Skin epidermis (tissue), 12 donors: Measurements from ENCODE around the gene DLX3.

ENCODE experiments used
- H3K27ac ChIP-seq, 21 experiments: fragments of 200-600 bp; sonication (generic) in 11 of 21; one replicate each; pipeline ENCODE4 v1.5.0; 2020; ENCODE audit warnings: mild to moderate bottlenecking in 3 of 21, inconsistent platforms in 2 of 21, moderate library complexity in 2 of 21
- H3K4me3 ChIP-seq, 7 experiments: fragments of 200-600 bp; sonication (generic) in 2 of 7; one replicate each; pipeline ENCODE4 v1.5.0; 2020; ENCODE audit warnings: inconsistent platforms in 2 of 7, mild to moderate bottlenecking in 2 of 7, moderate library complexity in 1 of 7

The DLX3 gene

DNA sequence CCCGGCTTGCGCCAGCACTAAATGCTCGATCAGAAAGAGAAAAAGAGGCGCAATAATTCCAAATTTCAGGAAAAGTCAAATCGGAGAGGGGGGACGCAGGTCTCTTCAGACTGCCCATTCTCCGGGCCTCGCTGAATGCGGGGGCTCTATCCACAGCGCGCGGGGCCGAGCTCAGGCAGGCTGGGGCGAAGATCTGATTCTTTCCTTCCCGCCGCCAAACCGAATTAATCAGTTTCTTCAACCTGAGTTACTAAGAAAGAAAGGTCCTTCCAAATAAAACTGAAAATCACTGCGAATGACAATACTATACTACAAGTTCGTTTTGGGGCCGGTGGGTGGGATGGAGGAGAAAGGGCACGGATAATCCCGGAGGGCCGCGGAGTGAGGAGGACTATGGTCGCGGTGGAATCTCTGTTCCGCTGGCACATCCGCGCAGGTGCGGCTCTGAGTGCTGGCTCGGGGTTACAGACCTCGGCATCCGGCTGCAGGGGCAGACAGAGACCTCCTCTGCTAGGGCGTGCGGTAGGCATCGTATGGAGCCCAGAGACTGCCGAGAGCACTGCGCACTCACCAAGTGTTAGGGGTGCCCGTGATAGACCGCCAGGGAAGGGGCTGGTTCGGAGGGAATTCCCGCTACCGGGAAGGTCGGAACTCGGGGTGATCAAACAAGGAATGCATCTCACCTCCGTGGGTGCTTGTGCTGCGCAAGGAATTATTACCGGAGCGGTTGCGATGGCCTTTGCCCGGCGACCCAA is 30.1 kb downstream of the DLX3 start:
- Histone ChIP-seq H3K27ac (no peak overlapping the region), H3K4me3 (no peak overlapping the region)

DNA sequence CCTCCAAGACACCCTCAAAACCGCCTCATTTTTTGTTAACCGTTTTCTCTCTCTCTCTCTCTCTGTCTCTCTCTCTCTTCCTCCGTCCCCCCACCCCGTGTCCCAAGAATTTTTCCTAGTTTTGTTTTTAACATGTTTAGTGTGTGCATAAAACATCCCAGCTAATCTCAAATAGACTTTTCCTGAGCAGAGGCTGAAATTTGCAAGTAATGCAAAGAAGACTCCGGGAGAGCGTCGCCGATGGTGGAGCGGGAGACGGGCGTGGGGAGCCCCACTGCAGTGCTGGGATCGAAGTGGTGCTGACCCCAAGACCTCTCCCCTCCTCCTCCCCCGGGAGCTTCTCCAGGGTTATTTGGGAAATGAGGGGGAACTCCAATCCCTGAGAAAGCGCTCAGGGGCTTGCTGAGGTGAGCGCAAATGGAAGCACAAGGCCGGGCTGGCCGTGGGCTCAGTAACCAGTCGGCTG is 30.7 kb downstream of the DLX3 start:
- Histone ChIP-seq H3K4me3 (no peak overlapping the region), H3K27ac (no peak overlapping the region)

DNA sequence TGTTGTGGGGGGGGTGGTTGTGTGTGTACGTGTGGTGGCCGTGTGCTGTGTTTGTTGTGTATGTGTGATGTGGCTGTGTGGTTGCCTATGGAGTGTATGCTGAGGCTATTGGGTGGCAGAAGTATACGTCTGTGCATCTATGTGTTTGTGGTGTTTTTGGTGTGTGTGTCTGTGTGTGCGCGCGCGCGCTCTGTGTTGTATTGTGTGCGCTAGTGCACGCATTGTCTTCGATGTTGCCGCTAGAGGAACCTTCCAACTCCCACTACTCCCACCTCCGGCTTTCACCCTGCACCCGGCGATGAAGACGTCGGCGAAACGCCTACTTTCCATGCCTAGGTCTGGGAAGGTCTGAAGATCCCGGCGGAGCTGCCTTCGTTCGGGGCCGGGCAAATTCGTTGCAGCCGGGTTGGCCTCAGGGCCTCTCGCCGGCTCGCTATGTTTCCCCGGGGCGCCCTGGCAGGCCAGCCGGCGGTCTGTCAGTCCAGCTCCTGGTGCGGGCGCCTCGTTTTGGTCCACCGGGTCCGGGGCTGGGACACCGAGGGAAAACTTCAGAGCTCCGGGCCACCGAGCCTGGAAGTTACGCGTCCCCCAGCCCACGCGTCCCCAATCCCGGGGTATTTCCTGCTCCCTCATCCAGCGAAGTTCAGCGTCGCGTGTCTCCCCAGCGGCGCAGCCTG is 31.3 kb downstream of the DLX3 start:
- Histone ChIP-seq H3K27ac (no peak overlapping the region), H3K4me3 (no peak overlapping the region)

DNA sequence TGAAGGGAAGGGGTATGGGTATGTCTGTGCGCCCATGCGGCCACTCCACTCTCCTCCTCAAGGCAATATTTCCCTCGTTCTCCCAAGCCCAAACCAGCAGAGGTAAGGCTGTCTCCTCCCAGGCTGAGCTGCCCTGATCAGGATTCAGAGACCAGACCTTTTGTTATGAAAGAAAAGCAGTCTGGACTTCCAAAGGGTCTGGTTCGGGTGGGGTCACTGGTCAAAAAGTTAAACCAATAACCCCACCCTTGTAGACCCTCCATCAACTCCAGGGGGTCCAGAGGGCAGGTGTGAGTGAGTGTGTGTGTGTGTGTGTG is 31.8 kb downstream of the DLX3 start:
- Histone ChIP-seq H3K27ac (no peak overlapping the region), H3K4me3 (no peak overlapping the region)

DNA sequence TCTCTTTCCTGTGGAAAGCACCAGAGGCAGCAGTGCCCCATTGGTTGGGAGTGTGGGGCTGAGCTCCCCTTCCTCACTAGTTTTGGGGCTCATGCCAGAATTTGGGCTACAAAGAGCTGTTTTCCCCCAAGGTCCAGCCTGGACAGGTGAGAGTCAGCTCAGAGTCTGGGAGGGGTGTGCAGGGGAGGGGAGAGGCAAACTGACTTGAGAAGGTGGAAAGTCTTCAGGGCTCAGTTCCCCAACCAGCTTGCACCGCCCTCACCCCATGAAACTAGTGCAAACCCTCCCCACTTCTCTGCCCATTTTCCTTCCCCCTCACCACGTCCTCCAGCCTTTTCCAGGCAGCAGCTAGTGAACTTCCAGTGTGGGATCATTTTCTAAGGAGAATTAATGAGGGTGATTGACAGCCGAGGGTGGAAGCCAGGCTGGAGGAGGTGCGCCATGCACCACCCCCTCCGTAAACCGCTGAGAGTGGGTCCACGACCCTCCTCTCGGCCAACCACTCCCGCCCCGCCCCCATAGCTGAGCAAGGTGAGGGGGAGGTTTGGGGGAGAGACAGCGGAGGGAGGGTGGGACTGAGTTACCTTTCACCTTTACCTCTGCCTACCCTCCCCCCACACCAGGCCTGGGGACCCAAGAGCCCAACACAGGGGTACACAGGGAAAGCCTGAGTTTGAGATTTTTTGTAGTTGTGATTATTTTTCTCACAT is 32.3 kb downstream of the DLX3 start:
- Histone ChIP-seq H3K27ac (no peak overlapping the region), H3K4me3 (no peak overlapping the region)

DNA sequence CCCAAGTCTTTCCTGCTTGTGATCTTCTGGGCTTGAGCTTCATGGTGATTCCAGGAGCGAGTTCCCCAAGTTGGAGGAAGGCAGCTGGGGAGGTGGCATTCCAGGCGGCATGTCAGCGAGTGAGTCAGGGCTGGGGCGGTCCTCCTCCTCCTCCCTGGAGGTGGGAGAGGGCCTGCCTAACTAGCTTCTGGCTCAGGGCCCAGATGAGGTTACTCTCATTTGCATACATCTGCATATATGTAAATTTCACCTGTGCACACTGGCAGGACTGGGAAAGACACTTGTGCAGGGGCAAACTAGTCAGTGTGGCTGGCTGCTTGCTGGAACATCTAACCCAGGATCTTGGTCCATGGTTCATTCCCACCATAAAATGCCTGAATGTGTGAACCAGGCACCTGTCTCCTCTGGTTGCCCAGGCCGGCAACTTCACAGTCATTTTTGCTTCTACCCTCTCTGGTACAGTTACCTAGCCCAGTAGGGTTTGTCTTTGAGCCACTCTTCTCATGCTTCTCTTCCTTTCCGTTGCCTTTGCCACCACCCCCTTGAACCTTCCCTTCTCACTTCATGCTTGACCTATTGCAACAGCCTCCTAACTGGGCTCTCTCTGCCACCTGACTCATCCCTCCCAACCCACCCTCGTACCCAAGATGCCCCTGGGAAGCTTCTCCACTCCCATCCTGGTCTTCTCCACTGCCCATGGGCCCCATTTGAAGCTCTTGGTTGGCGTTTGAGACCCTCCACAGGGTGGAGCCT is 35.7 kb downstream of the DLX3 start:
- H3K4me3 ChIP-seq, result no peak overlapping the region
- peak overlapping the region in 3 of 21 experiments; percentile 5 to 38 (median 7) for H3K27ac ChIP-seq

DNA sequence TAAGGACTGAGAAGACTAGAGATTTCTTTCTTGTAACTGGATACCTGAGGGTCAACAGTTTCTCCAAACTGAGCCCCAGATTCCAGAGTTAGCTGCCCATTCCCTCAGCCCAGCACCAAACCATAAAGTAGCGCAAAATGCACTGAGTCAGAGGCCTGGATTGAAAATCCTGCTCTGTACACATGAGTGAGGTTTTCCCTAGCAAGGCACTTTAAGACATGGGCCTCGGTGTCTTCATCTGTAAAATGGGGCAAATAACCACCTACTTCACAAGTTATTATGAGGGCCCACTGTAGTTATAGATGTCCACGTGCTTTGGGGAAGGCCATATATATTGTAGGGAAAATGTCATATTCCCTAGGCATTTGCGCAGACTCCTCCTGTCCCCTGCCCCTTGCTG is 36.3 kb downstream of the DLX3 start:
- Histone ChIP-seq H3K4me3 (no peak overlapping the region), H3K27ac (peak overlapping the region in 3 of 21 experiments; percentile 5 to 38 (median 7))

DNA sequence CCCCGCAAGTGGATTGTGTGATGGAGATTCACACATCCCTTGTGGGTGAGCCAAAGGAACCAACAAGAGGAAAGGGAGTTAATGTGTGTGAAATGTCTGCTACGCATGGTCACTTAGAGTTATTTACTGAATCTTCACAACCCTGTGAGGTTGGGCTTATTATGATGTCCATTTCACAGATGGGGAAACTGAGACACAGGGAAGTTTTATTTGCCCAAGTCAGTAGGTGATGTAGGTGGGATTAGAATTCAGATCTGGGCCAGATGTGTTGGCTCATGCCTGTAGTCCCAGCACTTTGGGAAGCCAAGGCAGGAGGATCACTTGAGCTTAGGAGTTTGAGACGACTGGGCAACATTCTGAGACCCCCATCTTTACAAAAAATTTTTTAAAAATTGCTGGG is 37.7 kb downstream of the DLX3 start:
- H3K4me3 ChIP-seq, result no peak overlapping the region

DNA sequence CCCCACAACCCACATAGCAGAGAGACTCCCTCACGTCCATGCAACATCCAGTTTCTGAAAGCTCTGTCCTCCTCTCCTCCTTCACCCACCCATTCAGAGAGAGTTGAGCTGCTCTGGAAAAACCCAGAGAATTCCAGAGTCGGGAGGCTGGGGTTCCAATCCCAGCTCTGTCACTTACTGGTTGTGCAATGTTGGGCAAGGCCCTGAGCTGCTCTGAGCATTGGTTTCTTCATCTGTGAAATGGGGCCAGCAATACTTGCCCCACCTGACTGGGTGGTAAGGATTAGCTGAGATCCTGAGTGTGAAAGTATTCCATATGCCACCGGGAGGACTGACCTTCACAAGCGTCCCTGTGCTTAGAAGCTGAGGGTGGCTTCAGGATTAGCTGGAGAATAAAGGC is 38.2 kb downstream of the DLX3 start:
- Histone ChIP-seq H3K4me3 (no peak overlapping the region), H3K27ac (no peak overlapping the region)

More for the DNA sequence above, 37.7 kb downstream of the DLX3 start:
- H3K27ac ChIP-seq, result no peak overlapping the region

DNA sequence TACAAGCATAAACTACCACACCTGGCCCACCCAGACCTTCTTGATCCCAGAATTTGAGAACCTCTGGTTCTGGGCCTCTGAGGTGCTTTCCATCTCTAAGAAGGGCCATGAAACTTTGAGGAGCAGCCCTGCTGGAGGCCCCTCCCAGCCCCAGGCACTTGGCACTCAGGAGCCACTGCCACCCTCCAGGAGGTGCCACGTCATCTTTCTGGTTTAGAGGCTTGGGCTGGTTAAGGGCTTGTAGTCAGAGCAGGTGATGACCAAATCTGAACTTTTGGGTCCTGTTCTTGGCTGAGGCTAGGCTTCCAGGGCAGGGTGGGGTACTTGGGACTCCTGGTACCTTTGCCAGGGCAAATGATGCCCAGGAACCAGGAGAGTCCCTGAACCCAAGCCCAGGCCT is 39.9 kb downstream of the DLX3 start:
- no peak overlapping the region for H3K27ac ChIP-seq

DNA sequence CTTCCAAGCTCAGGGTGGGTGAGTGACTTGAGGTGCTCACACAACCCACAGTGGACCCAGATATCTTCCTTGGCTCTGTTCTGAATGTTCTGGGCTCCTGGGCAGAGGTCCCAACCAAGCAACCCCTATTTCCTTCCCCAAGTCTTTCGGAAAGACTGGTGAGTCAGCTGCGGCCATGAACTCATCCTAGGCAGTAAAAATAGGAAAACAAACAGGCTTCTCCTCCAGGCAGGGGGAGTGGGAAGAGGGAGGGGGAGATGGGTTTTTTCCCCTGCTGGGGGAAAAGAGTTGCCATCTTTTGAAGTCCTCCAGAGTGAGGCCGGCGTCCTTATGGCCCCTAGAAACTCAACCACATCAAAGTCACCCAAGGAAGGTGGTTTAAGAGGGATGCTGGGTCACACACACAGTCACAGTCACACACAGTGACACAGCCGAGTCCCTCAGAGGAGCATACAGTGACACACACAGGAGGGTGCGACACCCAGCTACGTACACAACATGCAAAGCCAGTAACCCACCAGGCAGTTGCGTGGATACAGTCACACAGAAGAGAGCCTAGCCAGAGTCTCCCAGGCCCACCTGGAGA is 42.0 kb downstream of the DLX3 start:
- no peak overlapping the region for H3K27ac ChIP-seq
- no peak overlapping the region for H3K4me3 ChIP-seq

More for the DNA sequence above, 39.9 kb downstream of the DLX3 start:
- H3K4me3 ChIP-seq, result no peak overlapping the region

DNA sequence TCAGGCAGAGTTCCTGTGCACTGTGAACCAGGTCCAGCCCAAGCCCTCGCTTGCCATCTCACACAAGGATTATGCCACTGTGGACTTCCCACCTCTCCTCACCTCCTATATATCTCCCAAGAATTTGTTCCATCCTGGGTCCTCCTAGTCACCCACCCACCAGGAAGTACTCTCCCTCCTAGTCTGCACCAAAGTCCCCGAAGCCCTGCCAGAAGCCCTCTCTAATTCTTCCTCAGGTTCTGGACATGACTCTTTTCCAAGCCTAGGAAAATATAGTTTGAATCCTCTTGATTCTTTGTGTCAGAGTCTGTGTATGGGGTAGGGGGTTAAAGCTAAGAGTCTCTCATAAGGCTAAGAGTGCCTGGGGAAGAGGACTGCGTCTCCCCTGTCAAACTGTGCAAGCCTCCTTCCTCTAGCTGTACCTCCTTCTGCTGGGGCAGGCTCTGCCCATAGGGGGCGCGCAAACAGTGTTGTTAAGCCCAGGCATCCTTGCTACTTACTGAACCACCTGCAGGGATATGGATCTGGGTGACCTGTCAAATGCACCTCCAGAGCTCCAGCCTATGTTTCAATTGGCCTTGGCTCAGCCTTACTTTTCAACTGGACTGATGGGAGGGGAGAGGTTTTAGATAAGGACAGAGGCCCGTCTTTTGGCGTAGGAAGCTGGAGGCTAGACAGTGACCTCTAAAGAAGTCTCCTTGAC is 42.7 kb downstream of the DLX3 start:
- Histone ChIP-seq H3K4me3 (no peak overlapping the region), H3K27ac (no peak overlapping the region)

DNA sequence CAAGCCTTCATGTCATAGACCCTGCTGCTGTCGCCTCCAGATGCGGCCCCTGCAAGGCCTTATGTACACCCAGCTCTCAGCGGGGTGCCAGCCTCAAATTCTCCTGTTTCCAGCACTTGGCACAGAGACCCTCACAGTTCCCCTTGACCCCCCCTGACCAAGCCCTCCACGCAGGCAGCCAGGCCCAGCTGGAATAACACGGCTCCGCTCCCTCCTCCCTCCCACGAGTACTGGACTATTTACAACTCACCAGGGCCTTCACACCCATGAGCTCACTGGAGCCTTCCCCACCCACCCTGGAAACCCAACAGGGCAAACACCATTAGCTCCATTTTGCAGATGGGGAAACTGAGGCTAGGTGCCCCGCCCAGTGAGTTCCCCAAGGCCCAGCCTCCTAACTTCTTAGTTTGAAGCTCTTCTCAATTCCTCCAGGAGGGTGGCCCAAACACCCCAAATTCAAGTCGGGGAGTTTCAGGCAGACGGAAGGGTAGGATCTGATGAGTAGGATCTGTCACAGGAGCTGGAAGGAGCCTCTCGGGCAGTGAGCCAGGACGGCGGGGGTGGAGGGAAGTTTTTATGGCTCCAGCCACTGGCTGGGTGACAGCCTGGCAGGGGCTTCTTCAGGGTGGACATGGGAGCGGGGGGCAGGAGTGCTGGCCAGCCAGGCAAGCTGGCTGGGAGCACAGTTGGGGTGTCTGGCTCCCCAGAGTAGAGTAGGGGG is 43.5 kb downstream of the DLX3 start:
- Histone ChIP-seq H3K27ac (no peak overlapping the region), H3K4me3 (no peak overlapping the region)

DNA sequence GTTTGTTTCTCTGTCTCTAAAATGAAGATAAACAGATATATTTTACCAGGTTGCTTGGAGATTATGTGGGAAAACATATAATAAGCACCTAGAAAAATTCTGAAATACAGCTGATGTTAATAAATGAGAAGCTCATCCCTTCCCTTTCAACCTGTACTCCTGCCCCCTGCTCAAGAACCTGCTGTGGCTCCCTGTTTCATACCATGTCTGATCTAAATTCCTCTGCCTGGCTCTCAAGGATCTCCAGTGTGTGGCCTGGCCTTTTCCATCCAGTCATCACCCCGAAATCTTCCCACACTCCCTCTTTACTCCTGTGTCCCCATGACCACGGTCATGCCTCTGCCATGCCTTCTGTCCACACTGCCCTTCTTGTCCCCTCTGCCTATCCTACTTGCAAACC is 45.4 kb downstream of the DLX3 start:
- no peak overlapping the region for H3K27ac ChIP-seq
- H3K4me3 ChIP-seq, result no peak overlapping the region

DNA sequence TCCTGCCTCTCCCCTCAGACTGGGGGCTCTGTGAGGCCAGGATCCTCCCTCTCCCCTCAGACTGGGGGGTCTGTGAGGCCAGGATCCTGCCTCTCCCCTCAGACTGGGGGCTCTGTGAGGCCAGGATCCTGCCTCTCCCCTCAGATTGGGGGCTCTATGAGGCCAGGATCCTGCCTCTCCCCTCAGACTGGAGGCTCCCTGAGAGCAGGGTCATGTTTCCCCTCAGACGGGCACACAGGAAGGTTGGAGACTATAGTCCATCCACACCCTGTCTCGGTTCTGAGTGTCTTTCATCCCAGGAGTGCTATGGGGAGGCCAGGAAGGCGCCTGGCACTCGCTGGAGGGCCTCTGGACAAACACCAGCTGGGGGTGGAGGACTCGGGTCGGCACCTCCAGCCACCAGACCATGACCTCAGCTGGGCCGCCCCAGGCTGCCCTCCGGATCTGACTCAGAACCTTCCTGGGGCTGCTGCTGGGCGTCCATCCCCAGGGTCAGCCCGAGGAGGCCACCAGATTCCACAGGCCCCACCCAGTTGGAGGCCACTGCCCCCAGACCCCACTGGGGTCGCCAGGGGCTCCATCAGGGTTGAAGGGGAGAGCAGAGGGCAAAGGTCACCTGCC is 48.0 kb downstream of the DLX3 start:
- no peak overlapping the region for H3K27ac ChIP-seq
- H3K4me3 ChIP-seq, result no peak overlapping the region

DNA sequence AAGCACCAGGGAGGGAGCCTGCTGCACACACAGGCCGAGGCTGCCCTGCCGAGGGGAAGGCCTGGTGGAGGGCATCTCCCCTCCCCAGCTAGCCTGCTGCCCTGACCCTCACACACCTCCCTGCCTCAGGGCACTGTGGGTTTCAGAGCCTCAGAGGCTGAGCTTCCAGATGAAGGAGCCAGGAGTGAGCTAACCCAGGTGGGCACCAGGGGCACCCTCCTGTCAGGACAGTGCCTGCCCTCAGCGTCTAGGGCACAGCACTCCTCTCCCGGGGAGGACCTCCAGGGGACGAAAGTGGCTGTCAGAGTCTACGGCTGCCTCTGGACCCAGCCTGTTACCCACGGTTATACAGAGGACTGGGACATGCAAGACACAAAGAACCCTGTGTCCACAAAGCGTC is 48.8 kb downstream of the DLX3 start:
- H3K27ac ChIP-seq, result no peak overlapping the region
- no peak overlapping the region for H3K4me3 ChIP-seq

DNA sequence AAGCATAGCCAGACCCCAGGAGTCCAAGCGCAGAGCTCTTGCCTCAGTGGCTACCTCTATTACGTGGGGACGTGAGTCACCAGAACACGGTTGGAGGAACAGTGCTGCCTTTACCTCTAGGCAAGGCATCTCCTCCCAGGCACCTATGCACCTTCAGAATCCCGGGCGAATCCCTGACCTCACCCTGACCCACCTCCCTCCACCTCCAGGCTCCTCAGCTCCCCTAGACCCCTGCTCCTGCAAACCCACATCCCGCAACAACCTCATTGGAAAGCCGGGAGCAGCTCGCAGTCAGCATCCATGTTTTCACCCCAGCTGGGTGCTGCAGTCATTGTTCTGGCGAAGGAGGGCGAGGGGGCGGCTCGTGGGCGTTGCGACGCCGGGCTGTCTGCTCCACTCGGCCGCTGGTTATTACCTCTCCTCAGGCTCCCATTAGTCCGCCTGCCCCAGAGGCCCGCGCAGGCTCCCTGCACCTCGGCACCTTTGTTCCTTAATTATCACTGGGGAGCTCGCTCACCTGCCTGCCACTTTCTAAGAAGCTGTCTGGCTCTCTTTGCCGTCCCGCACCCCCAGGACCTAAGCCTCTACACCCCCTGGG is 50.7 kb downstream of the DLX3 start:
- Histone ChIP-seq H3K27ac (no peak overlapping the region), H3K4me3 (no peak overlapping the region)

DNA sequence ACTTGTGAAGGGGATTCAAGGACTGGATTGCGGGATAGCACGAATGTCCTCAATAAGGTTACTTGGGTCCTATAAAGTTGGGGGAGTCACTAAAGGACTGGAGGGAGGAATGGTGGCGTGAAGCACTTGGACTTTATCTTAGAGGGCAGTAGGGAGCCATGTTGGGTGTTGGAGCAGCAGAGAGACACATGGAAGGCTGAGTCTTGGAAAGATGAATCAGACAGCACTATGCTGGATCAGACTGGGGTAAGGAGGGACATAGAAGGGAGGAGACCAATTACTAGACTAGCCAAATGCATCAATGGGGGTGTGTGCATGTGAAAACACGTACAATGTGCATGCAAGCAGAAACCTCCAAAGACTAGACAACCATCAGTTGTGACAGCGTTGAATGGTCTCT is 52.1 kb downstream of the DLX3 start:
- no peak overlapping the region for H3K4me3 ChIP-seq

More for the DNA sequence above, 52.1 kb downstream of the DLX3 start:
- H3K27ac ChIP-seq, result no peak overlapping the region
